ELF-1 (cell line): ENCODE measurements around the gene PTPRD.
A peak's percentile ranks its signal among the peaks of the same experiment; 100 is the strongest.

Experiments
- DNase-seq: peaks from one replicate; pipeline ENCODE4 v3.0.0-alpha.2; 2016; ENCODE audit warnings: low read depth, low spot score

Gene PTPRD

GRCh38 chr9:8531826-8532415 lies 2080.9 kb downstream of the PTPRD start:
- DNase-seq, result no peak

DNA sequence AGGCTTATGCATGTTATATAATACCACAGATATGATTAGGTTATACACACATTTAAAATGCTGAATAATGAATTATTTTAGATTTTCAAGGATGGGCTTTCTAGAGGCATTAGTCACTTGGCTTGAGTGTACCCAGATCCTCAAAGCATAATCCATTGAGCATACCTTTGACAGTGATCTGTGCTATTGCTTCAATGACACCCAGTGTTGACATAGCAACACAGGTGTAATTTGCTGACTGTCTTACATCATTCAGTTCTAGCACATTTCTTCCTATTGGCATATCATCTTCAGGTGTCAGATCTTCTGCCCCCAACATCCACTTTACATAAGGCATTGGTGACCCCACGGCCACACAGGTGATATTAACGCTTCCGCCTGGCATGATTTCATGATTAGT lies 2091.7 kb downstream of the PTPRD start:
- DNase-seq, result no peak

DNA sequence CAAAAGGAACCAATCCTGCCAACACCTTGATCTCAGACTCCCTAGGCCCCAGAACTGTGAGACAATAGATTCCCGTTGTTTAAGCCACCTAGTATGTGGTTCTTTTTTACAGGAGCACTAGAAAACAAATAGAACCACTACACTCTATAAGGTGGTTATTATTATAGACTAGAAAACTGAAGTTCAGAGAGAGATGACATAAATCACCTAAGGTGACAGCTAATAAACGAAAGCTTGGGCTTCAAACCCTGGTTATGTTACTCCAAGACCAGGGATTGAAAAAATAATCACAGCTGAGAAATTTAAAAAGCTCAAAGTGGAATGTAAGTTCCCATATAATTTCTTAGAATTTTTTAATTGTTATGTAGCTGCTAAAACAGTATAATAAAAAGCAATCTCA lies 2097.1 kb downstream of the PTPRD start:
- no peak for DNase-seq

DNA sequence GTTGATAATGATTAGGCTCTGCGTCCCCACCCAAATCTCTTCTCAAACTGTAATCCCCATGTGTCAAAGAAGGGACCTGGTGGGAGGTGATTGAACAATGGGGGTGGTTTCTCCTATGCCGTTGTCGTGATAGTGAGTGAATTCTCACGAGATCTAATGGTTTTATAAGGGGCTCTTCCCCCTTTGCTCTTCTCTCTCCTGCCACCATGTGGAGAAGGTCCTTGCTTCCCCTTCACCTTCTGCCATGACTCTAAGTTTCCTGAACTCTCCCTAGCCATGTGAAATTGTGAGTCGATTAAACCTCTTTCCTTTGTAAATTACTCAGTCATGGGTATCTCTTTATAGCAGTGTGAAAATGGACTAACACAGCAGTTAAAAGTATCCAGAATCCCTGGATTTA lies 2098.0 kb downstream of the PTPRD start:
- peak; percentile 22 for DNase-seq

DNA sequence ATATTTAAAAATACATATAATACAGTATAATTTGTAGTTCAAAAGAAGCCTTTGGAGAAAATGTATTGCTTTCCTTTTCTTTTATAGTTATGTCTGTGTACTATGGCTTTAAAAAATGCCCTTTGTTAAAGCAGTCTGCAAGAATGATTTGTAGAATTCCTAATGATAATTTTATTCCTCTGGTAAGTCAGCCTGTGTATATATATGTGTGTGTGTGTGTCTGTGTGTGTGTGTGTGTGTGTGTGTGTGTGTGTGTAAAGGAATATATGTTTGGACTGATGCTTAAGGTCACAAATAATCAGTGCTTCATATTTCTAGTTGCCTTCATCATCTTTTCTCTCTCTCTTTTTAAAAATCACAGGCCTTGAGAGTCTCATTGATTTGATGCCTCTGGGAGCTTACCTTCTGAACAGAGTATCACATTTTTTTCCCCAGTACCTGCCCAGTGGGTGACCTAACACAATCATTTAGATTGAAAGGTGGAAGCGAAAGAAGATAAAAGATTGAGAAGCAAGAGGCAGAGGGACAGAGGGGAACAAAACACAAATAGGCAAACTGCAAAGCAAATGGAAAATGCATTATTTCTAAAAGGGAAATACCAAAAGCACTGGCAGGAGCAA lies 2104.0 kb downstream of the PTPRD start:
- DNase-seq, result no peak

- DNase-seq, result no peak
These were observed 2118.2 kb downstream of the PTPRD start for GRCh38 chr9:8494571-8494970.

DNA sequence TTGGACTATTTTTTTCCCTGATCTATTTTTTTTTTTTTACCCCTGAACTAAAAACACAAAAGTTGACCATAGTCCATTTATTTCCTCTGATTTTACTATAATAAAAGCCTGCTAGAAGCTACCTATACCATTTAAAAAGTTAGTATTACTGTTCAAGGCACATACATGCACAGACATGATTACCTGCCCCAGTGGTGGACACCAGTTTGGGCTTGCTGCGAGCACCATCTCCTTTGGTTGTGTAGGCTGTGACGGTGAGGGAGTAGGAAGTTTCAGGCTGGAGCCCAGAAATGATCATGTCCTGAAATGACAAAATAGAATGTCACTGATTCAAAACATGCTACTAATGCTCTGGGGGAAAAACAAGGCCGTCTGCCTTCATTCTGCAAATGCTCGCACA lies 2120.1 kb downstream of the PTPRD start:
- no peak for DNase-seq

DNA sequence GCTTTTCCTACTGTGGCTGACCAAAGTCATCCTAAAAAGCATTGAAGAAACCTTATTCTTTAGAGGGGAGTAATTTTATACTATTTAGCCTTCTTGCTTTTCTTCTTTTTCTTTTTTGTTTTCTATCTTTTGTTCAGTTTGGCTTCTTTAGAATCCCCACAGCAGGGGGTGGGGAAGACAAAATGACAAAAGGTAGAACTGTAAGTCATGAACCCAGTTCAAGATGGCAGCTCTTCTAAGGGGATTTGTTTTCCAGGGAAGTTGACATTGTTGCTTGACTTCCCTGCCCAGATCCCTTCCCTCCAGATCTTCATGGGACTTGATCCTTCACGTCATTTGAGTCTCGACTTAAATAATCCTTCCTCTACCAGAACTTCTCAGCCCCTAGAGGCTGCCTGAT lies 2120.8 kb downstream of the PTPRD start:
- no peak for DNase-seq

DNA sequence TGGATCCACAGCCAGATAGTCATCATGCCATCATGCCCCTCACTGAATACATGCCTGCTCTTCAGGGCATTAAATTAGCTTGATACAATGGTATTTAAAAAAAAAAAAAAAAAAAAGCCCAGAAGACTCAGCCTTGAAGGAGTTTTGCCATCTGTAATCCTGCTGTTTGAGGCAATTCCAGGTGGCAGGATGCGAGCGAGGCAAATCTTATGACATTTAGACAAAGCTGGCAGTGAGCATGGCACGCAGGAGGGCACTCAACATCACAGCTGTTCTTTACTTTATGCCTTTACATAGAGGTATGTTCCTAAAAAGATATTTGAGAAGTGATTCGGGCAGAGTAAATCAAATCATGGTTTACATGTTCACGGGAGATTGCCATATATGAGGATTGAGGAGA lies 2121.2 kb downstream of the PTPRD start:
- no peak for DNase-seq

- no peak for DNase-seq
These were observed 2123.0 kb downstream of the PTPRD start for GRCh38 chr9:8489835-8490234.

GRCh38 chr9:8486095-8486494 lies 2126.7 kb downstream of the PTPRD start:
- peak; percentile 54 for DNase-seq

GRCh38 chr9:8484597-8485191 lies 2128.1 kb downstream of the PTPRD start:
- no peak for DNase-seq

DNA sequence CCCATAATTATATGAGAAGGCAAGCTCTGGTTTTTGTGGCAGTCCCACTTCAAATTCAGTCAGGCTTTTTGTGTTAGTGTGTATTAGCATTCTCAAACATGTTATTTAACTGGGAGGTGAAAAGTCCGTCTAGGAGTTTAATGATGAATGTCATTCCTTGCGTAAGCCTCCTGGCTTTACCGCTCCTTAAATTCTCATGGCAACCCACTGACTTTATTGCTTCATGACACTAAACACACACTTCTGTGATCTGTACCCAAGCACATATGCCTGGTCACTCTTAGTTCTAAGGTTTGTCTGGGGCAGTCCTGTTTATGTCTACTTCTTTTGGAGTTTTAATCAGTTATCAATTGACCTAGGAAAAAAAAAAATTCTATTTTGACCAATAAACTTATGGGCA lies 2135.4 kb downstream of the PTPRD start:
- DNase-seq, result peak; percentile 1

GRCh38 chr9:8474937-8475336 lies 2137.9 kb downstream of the PTPRD start:
- no peak for DNase-seq

DNA sequence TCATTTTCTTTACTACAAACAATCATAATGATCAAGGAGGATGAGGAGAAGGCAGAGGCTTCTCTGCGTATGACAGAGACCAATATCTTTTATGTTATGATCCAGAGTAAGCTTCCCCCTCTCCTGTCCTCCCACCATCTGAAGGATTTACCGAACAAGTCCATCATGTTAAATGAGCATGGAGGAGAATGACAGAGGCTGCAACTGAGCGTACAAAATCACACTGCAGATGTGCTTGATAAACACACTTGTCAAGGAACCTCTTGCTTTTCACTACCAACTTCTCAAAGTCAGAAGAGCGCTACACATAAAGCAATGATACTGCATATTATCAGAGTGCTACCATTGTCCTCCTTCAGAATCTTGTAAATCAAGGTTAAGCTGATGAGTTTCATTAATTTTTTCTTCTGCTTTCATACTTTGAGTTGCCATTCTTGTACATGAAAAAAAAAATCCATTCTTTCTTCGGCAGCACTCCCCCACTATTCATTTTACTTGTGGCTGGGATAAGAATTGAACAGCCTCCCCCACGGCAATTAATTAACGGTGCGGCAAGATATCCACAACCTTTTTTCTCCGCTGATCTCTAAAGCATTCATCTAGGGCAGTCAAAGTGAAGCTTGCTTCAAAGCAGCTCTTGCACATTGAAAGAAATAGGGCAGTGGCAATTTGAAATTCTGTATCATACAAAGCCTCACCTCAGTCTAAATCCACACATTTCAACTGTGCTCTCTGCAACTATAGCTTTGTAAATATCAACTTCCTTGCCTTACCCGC lies 2139.4 kb downstream of the PTPRD start:
- DNase-seq, result no peak

GRCh38 chr9:8468045-8468637 lies 2144.7 kb downstream of the PTPRD start:
- no peak for DNase-seq

- no peak for DNase-seq
These were observed 2155.0 kb downstream of the PTPRD start for GRCh38 chr9:8457816-8458215.

- no peak for DNase-seq
These were observed 2155.7 kb downstream of the PTPRD start for GRCh38 chr9:8457055-8457454.

GRCh38 chr9:8456344-8456743 lies 2156.5 kb downstream of the PTPRD start:
- DNase-seq, result no peak

GRCh38 chr9:8450810-8451545 lies 2161.8 kb downstream of the PTPRD start:
- no peak for DNase-seq

DNA sequence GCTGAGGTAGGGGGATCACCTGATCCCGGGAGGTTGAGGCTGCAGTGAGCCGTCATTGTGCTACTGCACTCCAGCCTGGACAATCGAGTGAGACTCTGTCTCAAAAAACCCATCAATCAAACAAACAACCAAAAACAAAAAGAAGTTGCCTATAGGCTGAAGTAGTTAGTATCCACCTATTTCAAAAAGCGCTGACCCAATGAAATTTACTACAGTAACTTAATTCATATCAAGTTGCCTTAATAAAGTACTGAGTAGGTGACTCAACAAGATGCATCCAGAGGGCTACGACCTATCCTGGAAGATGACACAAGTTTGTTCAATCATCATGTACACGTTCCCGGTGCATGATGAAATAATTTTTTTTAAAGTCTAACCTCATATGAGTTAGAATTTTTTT lies 2164.6 kb downstream of the PTPRD start:
- DNase-seq, result no peak

GRCh38 chr9:8447601-8448000 lies 2165.2 kb downstream of the PTPRD start:
- no peak for DNase-seq
